GM21737 (cell line): Measurements from ENCODE around the gene POLR3E.

Experiments used
- ATAC-seq: cut with Tn5 transposase; IDR thresholded peaks from one replicate; pipeline ENCODE4 v1.9.1; 2021; ENCODE audit warnings: mild to moderate bottlenecking, moderate library complexity; ENCODE audit not compliant: unreplicated experiment

Gene POLR3E

DNA sequence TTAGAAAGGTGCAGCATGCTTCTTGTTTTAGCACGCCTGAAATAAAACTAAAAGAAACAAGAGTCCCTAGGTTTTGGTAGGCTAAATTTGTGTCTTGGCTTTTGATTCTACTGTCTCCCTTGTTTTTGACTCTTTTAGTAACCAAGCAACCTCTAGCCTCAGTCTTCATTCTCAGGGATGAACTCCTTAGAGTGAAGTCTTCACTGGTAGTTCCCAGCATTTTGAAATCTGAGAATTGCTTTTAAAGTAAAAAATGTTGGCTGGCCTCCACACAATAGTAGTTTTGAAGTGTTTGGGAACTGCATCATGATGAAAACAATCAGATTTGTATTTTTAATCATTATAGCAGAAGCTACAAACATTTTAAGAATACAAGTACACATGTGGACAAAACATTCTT, 83.3 kb downstream of the POLR3E start:
- ATAC-seq = no peak

DNA sequence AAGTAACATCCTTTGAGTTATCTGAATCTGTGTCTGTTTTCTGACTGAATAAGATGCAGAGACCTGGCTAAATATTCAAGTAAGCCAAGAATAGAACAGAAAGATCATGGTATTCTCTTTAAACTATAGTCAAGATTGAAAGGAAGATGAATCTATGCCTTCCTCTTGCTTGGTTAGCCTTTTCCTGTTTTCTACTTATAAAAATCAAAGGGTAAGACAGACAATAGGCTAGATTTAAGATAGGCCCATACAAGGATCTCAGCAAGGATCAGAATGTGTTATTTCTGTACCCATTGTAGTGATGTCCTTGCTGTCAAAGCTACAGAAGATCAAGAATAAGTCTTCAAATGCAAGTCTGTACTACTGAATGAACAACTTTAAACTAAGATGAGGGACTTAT, 84.2 kb downstream of the POLR3E start:
- ATAC-seq = no peak

DNA sequence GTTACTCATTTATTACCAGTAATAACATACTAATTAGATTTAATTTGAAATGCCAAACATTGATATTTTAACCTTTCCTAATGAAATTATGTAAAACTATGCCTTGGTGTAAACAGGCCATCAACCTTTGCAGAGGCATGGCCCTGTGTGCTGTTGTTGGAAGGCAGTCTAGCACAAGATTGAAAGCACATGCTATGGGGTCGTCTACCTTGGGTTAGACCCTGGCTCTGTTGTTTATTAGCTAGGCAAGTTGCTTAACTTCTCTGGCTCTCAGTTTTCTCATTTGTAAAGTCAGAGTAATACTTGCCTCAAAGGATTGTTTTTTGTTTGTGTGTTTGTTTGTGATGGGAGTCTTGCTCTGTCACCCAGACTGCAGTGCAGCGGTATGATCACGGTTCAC, 86.6 kb downstream of the POLR3E start:
- no peak for ATAC-seq
